ENCODE measurements around the gene LRRC59. TPM values are rescaled to one million over a fixed set of nuclear protein-coding genes. Genes with fewer than 3 reads are reported as not detected.
A peak's percentile ranks its signal among the peaks of the same experiment; 100 is the strongest.

LRRC59 gene
- total RNA-seq, 1 experiment from 2014 or later = 119 TPM

DNA sequence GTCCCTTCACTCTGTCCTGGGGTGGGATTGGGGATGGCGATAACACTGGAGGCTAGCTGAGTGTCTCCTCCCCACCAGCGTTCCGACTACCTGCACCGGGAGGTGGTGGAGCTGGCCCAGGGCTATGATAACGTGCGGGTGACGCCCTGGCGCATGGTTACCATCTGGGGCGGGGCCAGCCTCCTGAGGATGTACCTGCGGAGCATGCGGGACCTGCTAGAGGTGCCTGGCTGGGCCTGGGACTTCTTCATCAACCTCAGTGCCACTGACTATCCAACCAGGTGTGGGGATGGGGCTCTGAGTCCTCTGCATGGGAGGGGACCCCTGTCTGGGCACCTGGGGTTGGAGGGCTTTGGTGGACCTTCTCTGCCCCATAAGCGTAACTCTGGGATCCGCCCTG, 42.5 kb downstream of the LRRC59 start:
- no peak for DNase-seq
- Histone ChIP-seq H3K27me3 (ENCODE audit: control insufficient read depth, insufficient read depth, low read length) (no peaks in the 10 kb centered on the region), H3K36me3 (replicated peaks; ENCODE audit: control insufficient read depth, insufficient read depth, low read length) (peaks cover 34% of the 10 kb centered on the region), H3K4me3 (ENCODE audit: insufficient read depth, low read depth, low read length) (no peak overlapping the region)

DNA sequence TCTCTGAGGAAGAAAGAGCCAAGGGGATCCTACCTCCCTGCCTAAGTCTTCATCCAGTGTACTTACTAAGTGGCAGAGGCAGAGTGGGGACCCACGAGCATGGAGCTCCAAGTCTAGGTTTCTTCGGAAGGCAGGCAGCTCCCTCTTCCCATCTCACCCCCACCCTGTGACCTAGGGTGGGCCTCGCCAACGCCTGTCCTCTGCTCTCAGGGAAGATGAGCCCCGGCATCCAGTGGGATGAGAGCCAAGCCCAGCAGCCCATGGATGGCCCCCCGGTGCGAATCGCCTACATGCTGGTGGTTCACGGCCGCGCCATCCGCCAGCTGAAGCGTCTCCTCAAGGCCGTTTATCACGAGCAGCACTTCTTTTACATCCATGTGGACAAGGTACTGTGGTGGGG, 43.1 kb downstream of the LRRC59 start:
- DNase-seq = peak; percentile 39
- Histone ChIP-seq H3K36me3 (replicated peaks; ENCODE audit: control insufficient read depth, insufficient read depth, low read length) (peaks cover 31% of the 10 kb centered on the region), H3K27me3 (ENCODE audit: control insufficient read depth, insufficient read depth, low read length) (no peaks in the 10 kb centered on the region), H3K4me3 (ENCODE audit: insufficient read depth, low read depth, low read length) (no peak overlapping the region)

DNA sequence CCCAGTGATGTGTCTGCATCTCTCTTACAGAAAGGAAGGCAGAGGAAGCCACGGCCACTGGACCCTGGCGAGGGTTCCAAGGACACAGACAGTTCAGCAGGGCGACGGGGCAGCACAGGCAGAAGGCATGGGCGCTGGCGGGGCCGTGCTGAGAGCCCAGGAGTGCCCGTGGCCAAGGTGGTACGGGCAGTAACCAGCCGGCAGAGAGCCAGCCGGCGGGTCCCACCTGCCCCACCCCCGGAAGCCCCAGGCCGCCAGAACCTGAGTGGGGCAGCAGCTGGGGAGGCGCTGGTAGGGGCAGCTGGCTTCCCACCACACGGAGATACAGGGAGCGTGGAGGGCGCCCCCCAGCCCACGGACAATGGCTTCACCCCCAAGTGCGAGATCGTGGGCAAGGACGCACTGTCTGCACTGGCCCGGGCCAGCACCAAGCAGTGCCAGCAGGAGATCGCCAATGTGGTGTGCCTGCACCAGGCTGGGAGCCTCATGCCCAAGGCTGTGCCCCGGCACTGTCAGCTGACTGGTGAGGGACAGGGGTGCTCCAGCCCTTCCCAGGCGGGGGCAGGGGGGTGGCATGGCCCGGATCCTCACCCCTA, 43.6 kb downstream of the LRRC59 start:
- H3K4me3 ChIP-seq (ENCODE audit: insufficient read depth, low read depth, low read length) = no peak overlapping the region
- peaks cover 27% of the 10 kb centered on the region for H3K36me3 ChIP-seq (replicated peaks; ENCODE audit: control insufficient read depth, insufficient read depth, low read length)
- peak; percentile 48 for DNase-seq
- H3K27me3 ChIP-seq (ENCODE audit: control insufficient read depth, insufficient read depth, low read length) = no peaks in the 10 kb centered on the region

DNA sequence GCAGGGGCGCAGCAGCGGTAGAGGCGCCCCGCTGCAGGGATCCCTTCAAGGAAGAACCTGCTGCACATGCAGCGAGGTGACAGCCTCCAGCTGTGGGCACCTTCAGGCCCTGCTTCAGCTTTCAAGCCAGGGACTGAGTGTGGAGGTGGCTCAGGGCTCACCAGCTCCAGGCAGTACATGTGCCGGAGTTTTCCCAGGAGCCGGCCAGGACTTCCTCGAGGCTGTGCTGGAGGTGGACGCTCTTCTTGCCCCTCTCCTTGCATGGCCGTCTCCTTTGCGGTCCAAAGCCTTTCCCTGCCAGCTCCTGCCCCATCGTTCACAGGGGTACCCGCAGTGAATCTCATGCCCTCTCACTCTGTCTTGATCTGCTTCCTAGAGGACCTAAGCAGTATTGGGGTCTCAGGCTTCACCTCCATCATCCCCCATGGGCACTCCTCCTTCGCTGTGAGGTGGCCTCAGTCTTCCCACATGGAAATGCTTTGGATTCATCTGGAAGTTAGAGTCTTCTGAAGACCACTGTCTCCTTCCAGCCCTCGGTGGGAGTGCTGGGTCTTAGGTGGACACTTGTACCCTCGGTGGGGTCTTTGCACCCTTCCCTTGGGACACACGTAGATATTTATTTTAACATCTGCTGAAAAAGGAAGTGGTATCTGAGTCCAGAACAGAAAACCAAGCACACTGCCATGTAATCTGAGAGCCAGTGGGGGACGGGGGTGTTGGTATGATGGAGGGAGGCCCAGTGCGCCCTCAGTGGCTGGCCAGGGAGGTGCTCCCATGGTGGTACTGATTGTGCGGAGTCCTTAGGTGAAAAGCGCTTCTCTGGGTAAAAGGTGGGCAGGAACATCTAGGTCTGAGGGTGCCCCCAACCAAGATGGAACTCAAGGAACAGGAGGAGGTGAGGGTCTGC, 44.4 kb downstream of the LRRC59 start:
- Histone ChIP-seq H3K27me3 (ENCODE audit: control insufficient read depth, insufficient read depth, low read length) (no peaks in the 10 kb centered on the region), H3K4me3 (ENCODE audit: insufficient read depth, low read depth, low read length) (no peak overlapping the region), H3K36me3 (replicated peaks; ENCODE audit: control insufficient read depth, insufficient read depth, low read length) (peaks cover 24% of the 10 kb centered on the region)
- DNase-seq = peak; percentile 62

DNA sequence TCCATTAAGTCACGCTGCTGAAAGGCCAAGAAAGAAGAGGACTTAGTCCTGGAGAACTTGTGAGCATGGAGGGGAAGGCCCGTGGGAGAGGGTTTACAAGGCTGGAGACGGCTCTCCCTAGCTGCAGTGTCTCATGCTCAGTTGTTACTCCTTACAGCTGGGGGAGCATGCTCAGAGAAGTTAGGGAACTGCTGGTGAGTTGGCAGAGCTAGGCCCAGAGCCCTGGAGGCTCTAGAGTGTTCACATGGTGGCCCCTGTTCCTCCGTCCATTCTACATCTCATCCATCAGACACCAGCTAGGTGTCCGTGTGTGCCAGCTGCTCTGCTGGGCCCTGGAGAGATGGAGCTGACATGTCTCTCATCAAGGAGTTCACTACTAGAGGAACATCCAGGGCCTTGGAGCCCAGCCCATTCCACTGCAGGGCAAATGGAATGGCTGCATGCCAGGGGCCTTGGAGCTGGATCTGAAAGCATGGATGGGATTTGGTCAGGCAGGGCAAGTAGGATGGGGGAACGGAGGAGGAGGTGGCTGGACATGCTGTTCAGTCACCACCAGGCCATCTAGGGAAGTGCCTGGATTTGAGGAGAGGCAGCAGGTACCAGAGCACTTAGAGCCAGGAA, 45.1 kb downstream of the LRRC59 start:
- Histone ChIP-seq H3K36me3 (replicated peaks; ENCODE audit: control insufficient read depth, insufficient read depth, low read length) (peaks cover 22% of the 10 kb centered on the region), H3K27me3 (ENCODE audit: control insufficient read depth, insufficient read depth, low read length) (no peaks in the 10 kb centered on the region), H3K4me3 (ENCODE audit: insufficient read depth, low read depth, low read length) (no peak overlapping the region)
- peak; percentile 35 for DNase-seq

DNA sequence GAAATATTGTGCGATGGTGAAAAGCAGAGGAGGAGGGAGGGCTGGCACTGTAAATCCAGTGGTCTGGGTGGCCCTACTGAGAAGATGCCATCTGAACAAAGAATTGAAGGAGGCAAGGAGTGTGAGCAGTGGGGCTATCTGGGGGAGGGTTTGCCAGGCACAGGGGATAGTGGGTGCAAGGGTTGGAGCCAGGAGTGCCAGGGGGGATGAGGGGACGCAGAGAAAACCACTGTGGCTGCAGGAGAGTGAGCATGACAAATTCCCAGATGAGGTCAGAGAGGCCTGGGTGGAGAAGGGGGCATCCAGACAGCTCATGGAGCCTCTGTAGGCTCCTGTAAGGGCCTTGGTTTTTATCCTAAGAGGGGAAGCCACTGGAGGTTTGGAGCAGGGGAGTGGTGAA, 46.6 kb downstream of the LRRC59 start:
- H3K27me3 ChIP-seq (ENCODE audit: control insufficient read depth, insufficient read depth, low read length) = no peaks in the 10 kb centered on the region
- H3K4me3 ChIP-seq (ENCODE audit: insufficient read depth, low read depth, low read length) = no peak overlapping the region
- peaks cover 13% of the 10 kb centered on the region for H3K36me3 ChIP-seq (replicated peaks; ENCODE audit: control insufficient read depth, insufficient read depth, low read length)
- peak; percentile 13 for DNase-seq

DNA sequence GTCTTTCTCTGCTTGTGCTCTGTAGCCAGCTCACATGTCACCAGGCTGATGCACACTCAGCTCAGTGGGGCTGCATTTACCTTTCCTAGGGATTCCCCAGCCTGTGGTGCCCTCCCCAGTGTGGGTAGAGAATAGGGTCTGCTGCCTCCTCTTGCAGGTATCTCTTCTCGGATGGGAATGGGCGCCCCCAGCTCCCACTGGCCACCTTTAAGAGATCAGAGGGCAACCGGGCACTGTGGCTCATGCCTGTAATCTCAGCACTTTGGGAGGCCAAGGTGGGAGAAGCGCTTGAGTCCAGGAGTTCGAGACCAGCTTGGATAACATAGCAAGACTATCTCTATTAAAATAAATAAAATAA, 48.1 kb downstream of the LRRC59 start:
- peaks cover 5% of the 10 kb centered on the region for H3K27me3 ChIP-seq (ENCODE audit: control insufficient read depth, insufficient read depth, low read length)
- no peak for DNase-seq
- H3K4me3 ChIP-seq (ENCODE audit: insufficient read depth, low read depth, low read length) = no peak overlapping the region
- peaks cover 5% of the 10 kb centered on the region for H3K36me3 ChIP-seq (replicated peaks; ENCODE audit: control insufficient read depth, insufficient read depth, low read length)

DNA sequence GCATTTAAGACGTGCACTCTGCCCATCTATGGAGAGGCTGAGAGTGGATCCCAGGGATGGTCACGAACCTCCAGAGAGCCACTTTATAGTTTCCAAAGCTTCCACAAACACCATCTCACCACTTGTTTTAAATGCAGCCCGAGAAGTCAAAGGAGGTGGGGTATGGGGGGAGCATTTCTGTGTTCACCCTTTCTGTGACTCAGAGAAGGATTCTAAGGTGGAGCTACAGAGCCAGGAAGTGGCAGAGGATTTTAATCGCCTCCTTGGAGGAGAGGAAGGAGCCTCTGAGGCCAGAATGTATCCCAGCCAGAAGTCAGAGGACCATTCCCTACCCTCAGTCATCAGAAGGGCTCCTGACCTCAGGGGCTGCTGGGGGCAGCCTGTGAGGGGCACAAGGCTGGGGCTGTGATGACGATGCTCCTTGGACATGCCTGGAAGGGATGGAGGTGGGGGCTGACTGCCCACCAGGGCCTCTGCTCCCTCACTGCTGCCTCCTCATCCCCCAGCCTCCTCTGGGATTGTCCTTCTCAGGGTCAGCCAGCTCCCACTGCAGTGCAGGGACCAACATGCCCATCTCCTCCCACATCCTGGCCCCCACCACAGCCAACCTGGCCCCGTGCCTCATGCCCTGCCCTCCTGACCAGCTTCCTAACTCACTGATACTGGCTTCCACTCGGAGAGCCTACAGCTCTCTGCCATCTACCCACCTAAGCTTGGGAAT, 48.6 kb downstream of the LRRC59 start:
- H3K36me3 ChIP-seq (replicated peaks; ENCODE audit: control insufficient read depth, insufficient read depth, low read length) = peaks cover 2% of the 10 kb centered on the region; the same call in 1 of the 2 replicates
- H3K4me3 ChIP-seq (ENCODE audit: insufficient read depth, low read depth, low read length) = no peak overlapping the region
- peaks cover 5% of the 10 kb centered on the region for H3K27me3 ChIP-seq (ENCODE audit: control insufficient read depth, insufficient read depth, low read length)
- DNase-seq = no peak

DNA sequence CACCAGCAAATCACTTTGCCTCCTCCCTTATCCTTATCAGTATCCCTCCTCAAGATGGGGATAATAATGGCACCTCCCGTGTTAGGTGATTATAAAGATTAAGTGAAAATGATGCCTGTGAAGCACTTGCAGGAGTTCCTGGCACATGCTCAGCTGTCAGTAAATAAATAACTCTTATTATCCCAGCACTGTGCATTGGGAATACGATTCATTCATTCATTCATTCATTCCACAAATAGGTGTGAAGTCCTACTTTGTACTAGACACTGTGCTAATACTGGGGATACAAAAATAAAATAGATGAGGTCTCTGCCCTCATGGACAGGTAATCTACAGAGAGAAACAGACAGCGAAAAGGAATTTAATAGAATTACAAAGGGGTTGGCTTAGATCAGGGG, 49.4 kb downstream of the LRRC59 start:
- Histone ChIP-seq H3K36me3 (replicated peaks; ENCODE audit: control insufficient read depth, insufficient read depth, low read length) (0 out of 2 replicates have a peak, but pooled peaks cover 2% of the 10 kb centered on the region), H3K27me3 (ENCODE audit: control insufficient read depth, insufficient read depth, low read length) (peaks cover 5% of the 10 kb centered on the region), H3K4me3 (ENCODE audit: insufficient read depth, low read depth, low read length) (no peak overlapping the region)
- peak; percentile 1 for DNase-seq

DNA sequence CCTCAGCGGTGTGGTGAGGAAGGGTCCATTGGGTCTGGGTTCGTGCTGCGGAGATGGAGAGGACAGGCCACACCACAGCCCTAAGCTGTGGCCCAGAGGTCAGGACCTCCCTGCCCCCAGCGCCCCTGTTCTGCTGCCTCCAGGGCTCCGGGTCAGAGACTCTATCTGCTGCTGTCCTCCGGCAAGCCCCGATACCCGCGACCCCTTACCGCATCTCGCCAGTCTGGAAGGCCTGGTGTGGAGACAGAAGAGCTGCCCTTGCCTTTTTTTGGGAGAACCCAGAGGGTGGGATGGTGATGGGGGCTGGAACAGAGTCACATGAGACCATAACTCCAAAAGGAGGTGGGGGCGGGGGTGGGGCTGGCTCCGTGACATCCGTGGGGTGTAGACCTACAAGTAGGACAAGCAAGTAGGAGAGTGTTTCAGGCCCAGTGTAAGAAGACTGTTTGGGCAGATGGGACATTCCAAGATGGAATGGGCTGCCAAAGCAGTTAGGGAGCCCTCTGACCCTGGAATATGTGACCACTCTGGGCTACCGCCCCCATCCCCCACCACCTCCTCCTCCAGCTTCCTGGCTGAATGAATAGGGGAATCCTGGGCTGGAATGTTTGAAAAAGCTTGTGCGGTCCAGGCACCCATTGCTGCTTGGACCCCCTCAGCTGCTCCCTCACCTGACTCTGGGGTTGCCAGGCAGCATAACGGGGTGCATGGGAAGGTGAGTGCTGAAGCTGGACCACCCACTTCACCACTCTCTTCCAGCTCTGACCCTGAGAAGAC, 50.0 kb downstream of the LRRC59 start:
- peak overlapping the region; percentile 74 for H3K4me3 ChIP-seq (ENCODE audit: insufficient read depth, low read depth, low read length)
- peak; percentile 77 for DNase-seq
- H3K36me3 ChIP-seq (replicated peaks; ENCODE audit: control insufficient read depth, insufficient read depth, low read length) = 0 out of 2 replicates have a peak, but pooled peaks cover 2% of the 10 kb centered on the region
- H3K27me3 ChIP-seq (ENCODE audit: control insufficient read depth, insufficient read depth, low read length) = peaks cover 5% of the 10 kb centered on the region

DNA sequence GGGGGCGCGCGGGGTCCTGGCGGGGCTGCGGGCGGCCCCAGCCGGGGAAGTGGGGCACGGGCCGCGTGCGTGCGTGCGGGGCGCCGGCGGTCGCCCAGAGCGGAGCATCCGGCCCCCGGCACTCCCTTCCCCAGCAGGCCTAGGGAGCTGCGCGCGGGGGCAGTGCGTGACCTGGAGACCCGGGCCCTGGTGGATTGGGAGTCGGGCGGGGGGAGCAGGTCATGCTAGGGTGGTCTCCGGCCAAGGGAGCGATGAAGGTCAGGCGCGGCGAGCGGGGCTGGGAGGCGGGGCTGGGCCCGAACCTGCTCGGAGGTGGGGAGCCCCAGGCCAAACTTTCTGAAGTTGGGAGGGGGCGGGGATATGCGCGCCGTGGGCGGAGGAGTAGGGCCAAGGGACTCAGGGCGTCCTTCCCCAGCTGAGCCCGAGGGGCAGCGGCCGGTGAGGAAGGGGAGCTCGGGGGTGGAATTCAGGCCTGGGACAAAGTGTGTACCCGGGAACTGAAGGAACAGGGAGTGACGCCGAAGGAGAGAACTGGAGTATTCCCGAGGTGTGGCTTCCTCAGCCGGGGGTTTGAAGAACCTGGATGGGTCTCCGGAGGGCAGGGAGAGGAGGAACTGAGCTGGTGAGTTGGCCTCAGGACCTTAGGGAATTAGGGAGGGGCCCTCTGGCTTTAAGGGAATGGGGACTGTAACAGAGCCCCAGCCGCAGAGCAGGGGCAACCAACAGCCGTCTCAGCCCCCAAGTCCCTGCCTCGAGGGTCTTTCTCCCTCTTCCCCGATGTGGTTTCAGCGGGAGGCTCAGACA, 50.8 kb downstream of the LRRC59 start:
- Histone ChIP-seq H3K36me3 (replicated peaks; ENCODE audit: control insufficient read depth, insufficient read depth, low read length) (no peaks in the 10 kb centered on the region), H3K27me3 (ENCODE audit: control insufficient read depth, insufficient read depth, low read length) (peaks cover 5% of the 10 kb centered on the region), H3K4me3 (ENCODE audit: insufficient read depth, low read depth, low read length) (peak overlapping the region; percentile 74)
- DNase-seq = peak; percentile 92

DNA sequence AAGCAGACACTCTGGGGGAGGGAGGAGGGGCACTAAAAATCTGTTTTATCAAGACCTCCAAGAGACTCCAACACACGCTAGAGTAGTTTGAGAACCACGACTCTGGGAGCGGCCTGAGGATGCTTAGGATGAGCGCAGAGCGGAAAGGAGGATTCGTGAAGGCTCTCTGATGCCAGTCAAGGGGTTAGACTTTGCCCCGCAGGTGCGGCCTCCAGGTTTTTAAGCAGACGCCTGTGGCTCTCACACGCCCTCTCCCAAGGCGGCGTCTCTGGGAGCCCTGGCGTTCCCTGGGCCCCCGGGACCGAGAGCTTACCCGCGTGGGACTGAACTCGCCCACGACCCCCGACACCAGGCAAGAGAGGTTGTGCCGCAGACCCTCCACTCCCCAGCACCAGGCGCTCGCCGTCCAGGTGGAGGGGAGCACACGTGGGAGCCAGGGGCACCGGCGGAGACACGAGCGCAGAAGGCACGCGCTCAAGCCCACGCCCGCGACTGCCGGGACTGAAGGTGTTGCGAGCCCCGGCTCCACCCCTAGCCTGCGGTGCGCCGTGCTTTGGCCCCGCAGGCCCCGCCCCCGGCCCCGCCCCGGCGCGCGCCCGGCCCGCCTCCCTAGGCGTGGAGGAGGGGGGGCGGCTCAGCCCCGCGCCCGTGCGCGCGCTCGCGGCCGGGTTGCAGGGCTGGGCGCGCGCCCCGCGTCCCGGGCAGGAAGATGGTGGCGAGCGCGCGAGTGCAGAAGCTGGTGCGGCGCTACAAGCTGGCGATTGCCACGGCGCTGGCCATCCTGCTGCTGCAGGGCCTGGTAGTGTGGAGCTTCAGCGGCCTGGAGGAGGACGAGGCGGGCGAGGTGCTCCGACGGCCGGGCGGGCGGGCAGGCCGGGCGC, 51.7 kb downstream of the LRRC59 start, which contains the start of gene XYLT2:
XYLT2 (plus strand) TSS at position 695 of the 881 bp plus-strand sequence; CDS start at position 710, 15 bp downstream.
- Histone ChIP-seq H3K27me3 (ENCODE audit: control insufficient read depth, insufficient read depth, low read length) (peaks cover 5% of the 10 kb centered on the region), H3K4me3 (ENCODE audit: insufficient read depth, low read depth, low read length) (peak within 1 kb of the TSS; percentile 75), H3K36me3 (replicated peaks; ENCODE audit: control insufficient read depth, insufficient read depth, low read length) (no peaks in the 10 kb centered on the region)
- DNase-seq = peak; percentile 99
